DND-41 (cell line): Measurements from ENCODE around the gene FFAR4.

Experiments used
- ATAC-seq: fragments of 200-7000 bp; cut with Tn5 transposase; 3 replicates; pipeline ENCODE4 v1.9.1; 2021; ENCODE audit warnings: low read depth; ENCODE audit not compliant: insufficient read depth
- DNase-seq: peaks from one replicate; pipeline ENCODE4 v3.0.0-alpha.2; 2020
- H2AFZ ChIP-seq: 2 replicates; pipeline ENCODE4 v1.6.0; 2012; ENCODE audit warnings: low read depth, low read length
- H3K27ac ChIP-seq: 2 replicates; pipeline ENCODE4 v1.5.1; 2012; ENCODE audit warnings: low read length, inconsistent platforms
- H3K27me3 ChIP-seq: fragments of 200-600 bp; sonication (generic); 2 replicates; pipeline ENCODE4 v1.6.0; 2012; ENCODE audit warnings: low read length, mild to moderate bottlenecking, inconsistent platforms; ENCODE audit not compliant: insufficient read depth, poor library complexity
- H3K36me3 ChIP-seq: 2 replicates; pipeline ENCODE4 v1.5.1; 2012; ENCODE audit warnings: low read length, inconsistent platforms; ENCODE audit not compliant: insufficient read depth
- H3K4me1 ChIP-seq: 2 replicates; pipeline ENCODE4 v1.5.1; 2012; ENCODE audit warnings: mild to moderate bottlenecking, low read length; ENCODE audit not compliant: insufficient read depth
- H3K4me2 ChIP-seq: 2 replicates; pipeline ENCODE4 v1.6.0; 2012; ENCODE audit warnings: mild to moderate bottlenecking, moderate library complexity, low read length, inconsistent platforms; ENCODE audit not compliant: insufficient read depth
- H3K4me3 ChIP-seq, 2 experiments: fragments of 200-600 bp in 1 of 2; shearing (Covaris generic) in 1 of 2; 2 replicates each; pipeline ENCODE4 v1.5.1; 2012 to 2016; ENCODE audit warnings: inconsistent platforms in 2 of 2, low read length in 2 of 2, mild to moderate bottlenecking in 2 of 2, low read depth in 1 of 2, moderate library complexity in 1 of 2
- H3K79me2 ChIP-seq: 2 replicates; pipeline ENCODE4 v1.6.0; 2012; ENCODE audit warnings: low read length, inconsistent platforms; ENCODE audit not compliant: insufficient read depth
- H3K9ac ChIP-seq: 2 replicates; pipeline ENCODE4 v1.6.0; 2012; ENCODE audit warnings: low read depth, mild to moderate bottlenecking, inconsistent platforms, low read length, moderate library complexity
- H3K9me3 ChIP-seq: 2 replicates; pipeline ENCODE4 v1.5.1; 2012; ENCODE audit warnings: low read length, moderate library complexity, mild to moderate bottlenecking, inconsistent platforms; ENCODE audit not compliant: insufficient read depth, severe bottlenecking
- H4K20me1 ChIP-seq: 2 replicates; pipeline ENCODE4 v1.6.0; 2012; ENCODE audit warnings: low read length; ENCODE audit not compliant: insufficient read depth
- CTCF ChIP-seq: IDR thresholded peaks from 2 replicates; pipeline ENCODE4 v1.5.1; 2012; ENCODE audit warnings: borderline replicate concordance, low read length, moderate library complexity, mild to moderate bottlenecking; ENCODE audit not compliant: poor library complexity, severe bottlenecking; ENCODE audit errors: extremely low read depth
- EZH2 ChIP-seq: IDR thresholded peaks from 3 replicates; pipeline ENCODE4 v1.6.1; 2012; ENCODE audit warnings: borderline replicate concordance, low read depth, mild to moderate bottlenecking, moderate library complexity, low read length, inconsistent platforms; ENCODE audit not compliant: severe bottlenecking

Gene FFAR4

GRCh38 chr10:93548376-93549071 is 17.9 kb upstream of the FFAR4 start:
- Histone ChIP-seq H2AFZ (no peak overlapping the region), H3K9me3 (no peaks in the 10 kb centered on the region), H3K27ac (no peak overlapping the region), H3K4me2 (no peak overlapping the region), H3K36me3 (no peaks in the 10 kb centered on the region), H3K9ac (no peak overlapping the region), H4K20me1 (no peaks in the 10 kb centered on the region), H3K27me3 (no peaks in the 10 kb centered on the region), H3K4me3 (no peak overlapping the region), H3K79me2 (no peaks in the 10 kb centered on the region), H3K4me1 (no peaks in the 10 kb centered on the region)
- DNase-seq (no peak), ATAC-seq (no peak)
- TF ChIP-seq EZH2, result no peak
- TF ChIP-seq CTCF, result no peak

- H3K4me1 ChIP-seq, result no peaks in the 10 kb centered on the region
Measured at GRCh38 chr10:93550606-93551005, 15.9 kb upstream of the FFAR4 start.

GRCh38 chr10:93552780-93553179 is 13.7 kb upstream of the FFAR4 start:
- Histone ChIP-seq H3K9ac (no peak overlapping the region), H3K79me2 (no peaks in the 10 kb centered on the region), H3K4me1 (no peaks in the 10 kb centered on the region), H3K36me3 (no peaks in the 10 kb centered on the region), H3K27me3 (no peaks in the 10 kb centered on the region), H2AFZ (no peak overlapping the region), H4K20me1 (no peaks in the 10 kb centered on the region), H3K4me2 (no peak overlapping the region), H3K9me3 (no peaks in the 10 kb centered on the region), H3K4me3 (no peak overlapping the region), H3K27ac (no peak overlapping the region)
- ATAC-seq, result no peak
- DNase-seq, result no peak
- TF ChIP-seq CTCF, result no peak
- TF ChIP-seq EZH2, result no peak

More at GRCh38 chr10:93550606-93551005, 15.9 kb upstream of the FFAR4 start:
- Histone ChIP-seq H3K36me3 (no peaks in the 10 kb centered on the region), H3K4me3 (no peak overlapping the region), H3K9me3 (no peaks in the 10 kb centered on the region), H3K27me3 (no peaks in the 10 kb centered on the region), H2AFZ (no peak overlapping the region), H3K27ac (no peak overlapping the region), H3K9ac (no peak overlapping the region), H4K20me1 (no peaks in the 10 kb centered on the region), H3K79me2 (no peaks in the 10 kb centered on the region), H3K4me2 (no peak overlapping the region)
- ATAC-seq, result no peak
- TF ChIP-seq EZH2 (no peak), CTCF (no peak)
- no peak for DNase-seq
